Endothelial cell of umbilical vein (primary cell): ENCODE results near the gene SORCS1.

Experiments
- CTCF ChIP-seq, 2 donors: IDR thresholded peaks; 1 replicate in 1 of 2; 2 replicates in 1 of 2; pipeline ENCODE4 v1.5.1; 2011; ENCODE audit warnings: low read length in 2 of 2, mild to moderate bottlenecking in 2 of 2, moderate library complexity in 2 of 2, control low read depth in 1 of 2, inconsistent platforms in 1 of 2, low read depth in 1 of 2; ENCODE audit not compliant: insufficient read depth in 1 of 2; ENCODE audit errors: extremely low read depth in 1 of 2
- EZH2 ChIP-seq: IDR thresholded peaks from 2 replicates; pipeline ENCODE4 v1.6.1; 2012; ENCODE audit warnings: borderline replicate concordance, low read depth, mild to moderate bottlenecking, moderate library complexity, low read length, inconsistent platforms; ENCODE audit not compliant: severe bottlenecking

GRCh38 chr10:107033799-107034422 lies 130.6 kb downstream of the SORCS1 start:
- TF ChIP-seq CTCF (IDR thresholded peaks at IDR 0.05; ENCODE audit: extremely low read depth in 1 of 2, insufficient read depth in 1 of 2, low read depth in 1 of 2, low read length in 2 of 2) (no peak), EZH2 (no peak)
